Measurements from ENCODE around the gene OR52I2. TPM values are rescaled to one million over a fixed set of nuclear protein-coding genes. Genes with fewer than 3 reads are reported as not detected.

Gene OR52I2
- total and polyA plus RNA-seq, 5 donors from 2014 or later = not detected

DNA sequence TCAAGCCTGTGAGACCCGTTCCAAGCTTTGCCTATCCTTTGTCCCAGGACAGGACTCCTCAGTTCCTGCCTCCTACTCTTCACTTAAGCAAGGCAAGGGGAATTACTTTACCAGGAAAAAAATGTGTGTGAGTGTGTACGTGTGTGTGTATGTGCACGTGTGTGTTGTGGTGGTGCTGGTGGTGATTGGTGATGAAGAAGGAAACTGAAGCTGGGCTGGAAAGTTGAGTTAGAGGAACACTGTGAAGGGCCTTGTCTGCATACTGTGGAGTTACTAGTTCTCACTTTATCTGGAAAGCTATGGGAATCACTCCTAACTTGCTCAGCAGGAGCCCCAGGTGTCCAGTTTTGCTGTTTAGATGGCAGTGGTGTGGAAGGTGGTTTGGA lies 56.1 kb downstream of the OR52I2 start:
- Histone ChIP-seq H3K27me3 (ENCODE audit: control insufficient read depth, insufficient read depth, low read length) (peaks cover 4% of the 10 kb centered on the region), H3K27ac (ENCODE audit: insufficient read depth, low read length, poor library complexity, severe bottlenecking) (no peak overlapping the region), H3K4me1 (ENCODE audit: control insufficient read depth, insufficient read depth, low read length, poor library complexity, severe bottlenecking) (peaks cover 5% of the 10 kb centered on the region), H3K9me3 (ENCODE audit: control insufficient read depth in 2 of 2, low read length in 2 of 2) (no peaks in the 10 kb centered on the region), H3K4me3 (ENCODE audit: low read depth, low read length) (no peak overlapping the region), H3K36me3 (ENCODE audit: control insufficient read depth, insufficient read depth, low read length) (no peaks in the 10 kb centered on the region)
- H3K9me3 Mint-ChIP-seq = no peaks in the 10 kb centered on the region
- H3K27ac Mint-ChIP-seq = no peak overlapping the region
- H3K27me3 Mint-ChIP-seq = no peaks in the 10 kb centered on the region
- DNase-seq (no peak), ATAC-seq (ENCODE audit: low read depth in 2 of 2) (no peak)
- H3K4me1 Mint-ChIP-seq = peaks cover 0 to 3% (median 0%) of the 10 kb centered on the region in 4 donors
- H3K36me3 Mint-ChIP-seq = no peaks in the 10 kb centered on the region
- H3K4me3 Mint-ChIP-seq = no peak overlapping the region

DNA sequence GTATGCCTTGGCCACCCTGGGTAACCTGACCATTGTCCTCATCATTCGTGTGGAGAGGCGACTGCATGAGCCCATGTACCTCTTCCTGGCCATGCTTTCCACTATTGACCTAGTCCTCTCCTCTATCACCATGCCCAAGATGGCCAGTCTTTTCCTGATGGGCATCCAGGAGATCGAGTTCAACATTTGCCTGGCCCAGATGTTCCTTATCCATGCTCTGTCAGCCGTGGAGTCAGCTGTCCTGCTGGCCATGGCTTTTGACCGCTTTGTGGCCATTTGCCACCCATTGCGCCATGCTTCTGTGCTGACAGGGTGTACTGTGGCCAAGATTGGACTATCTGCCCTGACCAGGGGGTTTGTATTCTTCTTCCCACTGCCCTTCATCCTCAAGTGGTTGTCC lies 58.4 kb downstream of the OR52I2 start:
- H3K4me1 ChIP-seq (ENCODE audit: control insufficient read depth, insufficient read depth, low read length, poor library complexity, severe bottlenecking) = peaks cover 5% of the 10 kb centered on the region
- no peaks in the 10 kb centered on the region for H3K27me3 Mint-ChIP-seq
- peaks cover 4% of the 10 kb centered on the region for H3K27me3 ChIP-seq (ENCODE audit: control insufficient read depth, insufficient read depth, low read length)
- ATAC-seq (ENCODE audit: low read depth in 2 of 2) = peak in 1 of 2 donors; percentile 7
- no peak overlapping the region for H3K27ac ChIP-seq (ENCODE audit: insufficient read depth, low read length, poor library complexity, severe bottlenecking)
- H3K27ac Mint-ChIP-seq = no peak overlapping the region
- H3K4me3 ChIP-seq (ENCODE audit: low read depth, low read length) = no peak overlapping the region
- H3K4me3 Mint-ChIP-seq = no peak overlapping the region
- H3K36me3 Mint-ChIP-seq = no peaks in the 10 kb centered on the region
- no peaks in the 10 kb centered on the region for H3K9me3 ChIP-seq (ENCODE audit: control insufficient read depth in 2 of 2, low read length in 2 of 2)
- H3K36me3 ChIP-seq (ENCODE audit: control insufficient read depth, insufficient read depth, low read length) = no peaks in the 10 kb centered on the region
- no peak for DNase-seq
- H3K9me3 Mint-ChIP-seq = no peaks in the 10 kb centered on the region
- H3K4me1 Mint-ChIP-seq = peaks cover 0 to 3% (median 0%) of the 10 kb centered on the region in 4 donors

DNA sequence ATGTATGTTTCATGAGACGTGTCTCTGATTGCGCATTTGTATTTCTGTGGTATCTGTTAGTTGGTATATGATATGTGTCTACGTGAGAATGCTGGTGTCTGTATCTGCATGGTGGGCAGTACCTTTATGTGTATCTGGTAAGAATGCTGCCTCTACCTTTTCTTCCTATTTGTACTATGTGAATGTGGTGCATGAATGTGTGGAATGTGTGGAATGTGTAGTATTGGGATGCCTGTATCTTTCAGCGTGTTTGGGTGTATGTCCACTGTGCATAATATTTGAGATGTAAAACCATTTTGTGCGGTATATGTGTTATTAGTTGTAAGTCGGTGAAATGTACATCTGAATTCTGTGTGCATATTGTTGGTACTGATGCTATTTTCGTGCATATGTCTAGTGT lies 60.0 kb downstream of the OR52I2 start:
- Mint-ChIP-seq H3K27ac (no peak overlapping the region), H3K9me3 (no peaks in the 10 kb centered on the region), H3K27me3 (no peaks in the 10 kb centered on the region), H3K4me1 (peaks cover 0 to 3% (median 0%) of the 10 kb centered on the region in 4 donors), H3K4me3 (no peak overlapping the region), H3K36me3 (no peaks in the 10 kb centered on the region)
- Histone ChIP-seq H3K9me3 (ENCODE audit: control insufficient read depth in 2 of 2, low read length in 2 of 2) (no peaks in the 10 kb centered on the region), H3K36me3 (ENCODE audit: control insufficient read depth, insufficient read depth, low read length) (no peaks in the 10 kb centered on the region), H3K27ac (ENCODE audit: insufficient read depth, low read length, poor library complexity, severe bottlenecking) (no peak overlapping the region), H3K4me1 (ENCODE audit: control insufficient read depth, insufficient read depth, low read length, poor library complexity, severe bottlenecking) (peaks cover 5% of the 10 kb centered on the region), H3K4me3 (ENCODE audit: low read depth, low read length) (no peak overlapping the region), H3K27me3 (ENCODE audit: control insufficient read depth, insufficient read depth, low read length) (no peaks in the 10 kb centered on the region)
- DNase-seq (no peak), ATAC-seq (ENCODE audit: low read depth in 2 of 2) (no peak)

DNA sequence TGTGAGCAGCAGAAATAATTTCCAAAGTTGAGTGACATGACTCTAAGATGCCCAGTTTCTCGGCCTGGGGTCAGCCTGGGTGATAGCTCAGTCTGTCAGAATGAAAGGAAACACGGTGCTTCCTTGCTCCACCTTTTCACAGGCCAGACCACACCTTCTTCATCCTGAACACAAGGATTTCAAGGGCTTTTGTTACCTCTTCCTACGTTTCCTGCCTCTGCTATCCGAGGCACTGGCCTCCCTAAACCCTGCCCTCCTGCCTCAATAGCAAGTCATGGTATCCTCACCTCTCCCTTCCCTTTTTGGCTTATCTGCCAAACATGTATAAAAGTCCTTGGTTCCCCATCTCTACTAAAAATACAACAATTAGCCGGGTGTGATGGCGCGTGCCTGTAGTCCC lies 60.5 kb downstream of the OR52I2 start:
- ATAC-seq (ENCODE audit: low read depth in 2 of 2) = no peak
- DNase-seq = no peak
- no peak overlapping the region for H3K4me3 ChIP-seq (ENCODE audit: low read depth, low read length)
- Mint-ChIP-seq H3K4me3 (no peak overlapping the region), H3K27ac (no peak overlapping the region), H3K4me1 (peaks cover 0 to 3% (median 0%) of the 10 kb centered on the region in 4 donors), H3K36me3 (no peaks in the 10 kb centered on the region), H3K27me3 (no peaks in the 10 kb centered on the region), H3K9me3 (no peaks in the 10 kb centered on the region)
- H3K27me3 ChIP-seq (ENCODE audit: control insufficient read depth, insufficient read depth, low read length) = no peaks in the 10 kb centered on the region
- H3K4me1 ChIP-seq (ENCODE audit: control insufficient read depth, insufficient read depth, low read length, poor library complexity, severe bottlenecking) = peaks cover 3% of the 10 kb centered on the region
- H3K36me3 ChIP-seq (ENCODE audit: control insufficient read depth, insufficient read depth, low read length) = no peaks in the 10 kb centered on the region
- no peaks in the 10 kb centered on the region for H3K9me3 ChIP-seq (ENCODE audit: control insufficient read depth in 2 of 2, low read length in 2 of 2)
- no peak overlapping the region for H3K27ac ChIP-seq (ENCODE audit: insufficient read depth, low read length, poor library complexity, severe bottlenecking)

Other genes with a start within 250 kb of the OR52I2 start
- gene OR52B4, start 213.4 kb upstream of the OR52I2 start, total RNA-seq = not detected
- not detected for gene OR52B4, start 213.4 kb upstream of the OR52I2 start, polyA plus RNA-seq
- 27.1 TPM for gene TRIM21, start 188.0 kb upstream of the OR52I2 start, total RNA-seq
- gene TRIM21, start 188.0 kb upstream of the OR52I2 start, polyA plus RNA-seq = 10 to 100 TPM; 60.1 to 79.3 (median 68.4) TPM
- not detected for gene OR52K2, start 132.4 kb upstream of the OR52I2 start, total RNA-seq
- gene OR52K2, start 132.4 kb upstream of the OR52I2 start, polyA plus RNA-seq = not detected
- not detected for gene OR52K1, start 99.1 kb upstream of the OR52I2 start, total RNA-seq
- not detected for gene OR52K1, start 99.1 kb upstream of the OR52I2 start, polyA plus RNA-seq
- not detected for gene OR52M1, start 36.6 kb upstream of the OR52I2 start, total RNA-seq
- not detected for gene OR52M1, start 36.6 kb upstream of the OR52I2 start, polyA plus RNA-seq
- not detected for gene OR52I1, start 12.3 kb downstream of the OR52I2 start, total RNA-seq
- not detected for gene OR52I1, start 12.3 kb downstream of the OR52I2 start, polyA plus RNA-seq
- gene TRIM68, start 26.5 kb downstream of the OR52I2 start, total RNA-seq = 10.1 TPM
- gene TRIM68, start 26.5 kb downstream of the OR52I2 start, polyA plus RNA-seq = 10 to 100 TPM; 17.0 to 22.3 (median 18.4) TPM
- not detected for gene OR51D1, start 55.7 kb downstream of the OR52I2 start, total RNA-seq
- not detected for gene OR51D1, start 55.7 kb downstream of the OR52I2 start, polyA plus RNA-seq
- not detected for gene OR51E1, start 62.2 kb downstream of the OR52I2 start, total RNA-seq
- gene OR51E1, start 62.2 kb downstream of the OR52I2 start, polyA plus RNA-seq = not detected
- gene OR51E2, start 116.1 kb downstream of the OR52I2 start, total RNA-seq = not detected
- not detected for gene OR51E2, start 116.1 kb downstream of the OR52I2 start, polyA plus RNA-seq
- not detected for gene MMP26, start 123.0 kb downstream of the OR52I2 start, total RNA-seq
- gene MMP26, start 123.0 kb downstream of the OR52I2 start, polyA plus RNA-seq = not detected
- gene OR51F1, start 188.2 kb downstream of the OR52I2 start, total RNA-seq = not detected
- not detected for gene OR51F1, start 188.2 kb downstream of the OR52I2 start, polyA plus RNA-seq
- gene OR52R1, start 222.6 kb downstream of the OR52I2 start, total RNA-seq = not detected
- gene OR52R1, start 222.6 kb downstream of the OR52I2 start, polyA plus RNA-seq = not detected
- not detected for gene OR51F2, start 239.6 kb downstream of the OR52I2 start, total RNA-seq
- not detected for gene OR51F2, start 239.6 kb downstream of the OR52I2 start, polyA plus RNA-seq

All from CD4-positive, CD25-positive, alpha-beta regulatory T cell (primary cell).